Activated T-cell treated with anti-CD3 and anti-CD28 coated beads for 1 hour (primary cell): ENCODE results near the gene WSB1.

Experiments used
- DNase-seq: peaks from one replicate; pipeline ENCODE4 v3.0.0-alpha.2; 2020; ENCODE audit warnings: low read depth

The WSB1 gene

GRCh38 chr17:27338536-27338985 is 44.6 kb downstream of the WSB1 start:
- no peak for DNase-seq

- no peak for DNase-seq
Measured at GRCh38 chr17:27339198-27339835, 45.4 kb downstream of the WSB1 start.

GRCh38 chr17:27339836-27340550 is 46.1 kb downstream of the WSB1 start:
- no peak for DNase-seq

- no peak for DNase-seq
Measured at GRCh38 chr17:27340575-27340974, 46.7 kb downstream of the WSB1 start.

- DNase-seq: no peak
Measured at GRCh38 chr17:27341041-27341471, 47.1 kb downstream of the WSB1 start.

GRCh38 chr17:27342059-27342458 is 48.1 kb downstream of the WSB1 start:
- no peak for DNase-seq

- no peak for DNase-seq
Measured at GRCh38 chr17:27343294-27343693, 49.4 kb downstream of the WSB1 start.

GRCh38 chr17:27343977-27344607 is 50.2 kb downstream of the WSB1 start:
- no peak for DNase-seq

- no peak for DNase-seq
Measured at GRCh38 chr17:27345141-27345904, 51.4 kb downstream of the WSB1 start.

GRCh38 chr17:27346228-27346899 is 52.5 kb downstream of the WSB1 start:
- no peak for DNase-seq

GRCh38 chr17:27348196-27348595 is 54.3 kb downstream of the WSB1 start:
- DNase-seq: no peak

GRCh38 chr17:27349540-27350021 is 55.7 kb downstream of the WSB1 start:
- no peak for DNase-seq

GRCh38 chr17:27351759-27352158 is 57.8 kb downstream of the WSB1 start:
- no peak for DNase-seq

GRCh38 chr17:27352448-27353032 is 58.6 kb downstream of the WSB1 start:
- DNase-seq: no peak

- no peak for DNase-seq
Measured at GRCh38 chr17:27353033-27353460, 59.1 kb downstream of the WSB1 start.

- DNase-seq: peak; percentile 79
Measured at GRCh38 chr17:27353461-27354050, 59.6 kb downstream of the WSB1 start.

GRCh38 chr17:27354051-27354490 is 60.2 kb downstream of the WSB1 start:
- no peak for DNase-seq

GRCh38 chr17:27354491-27355081 is 60.7 kb downstream of the WSB1 start:
- no peak for DNase-seq

- no peak for DNase-seq
Measured at GRCh38 chr17:27355419-27355818, 61.5 kb downstream of the WSB1 start.

- no peak for DNase-seq
Measured at GRCh38 chr17:27356091-27356705, 62.3 kb downstream of the WSB1 start.
